HG03432 (cell line): Measurements from ENCODE around the gene RHBDD1.

ENCODE experiments used
- ATAC-seq: cut with Tn5 transposase; IDR thresholded peaks from one replicate; pipeline ENCODE4 v1.9.1; 2021; ENCODE audit warnings: mild to moderate bottlenecking, moderate library complexity; ENCODE audit not compliant: unreplicated experiment

The RHBDD1 gene

GRCh38 chr2:227022608-227023007, 186.8 kb downstream of the RHBDD1 start:
- no peak for ATAC-seq

GRCh38 chr2:227025510-227025909, 189.7 kb downstream of the RHBDD1 start:
- ATAC-seq, result peak; percentile 87

GRCh38 chr2:227029426-227030105, 193.7 kb downstream of the RHBDD1 start:
- ATAC-seq, result no peak

GRCh38 chr2:227030789-227031188, 194.9 kb downstream of the RHBDD1 start:
- no peak for ATAC-seq

- ATAC-seq, result no peak
Measured at GRCh38 chr2:227031379-227031778, 195.5 kb downstream of the RHBDD1 start.

- peak; percentile 74 for ATAC-seq
Measured at GRCh38 chr2:227033471-227034148, 197.8 kb downstream of the RHBDD1 start.

- ATAC-seq, result no peak
Measured at GRCh38 chr2:227035711-227036367, 200.0 kb downstream of the RHBDD1 start.

GRCh38 chr2:227036527-227036926, 200.7 kb downstream of the RHBDD1 start:
- no peak for ATAC-seq

GRCh38 chr2:227038550-227039189, 202.8 kb downstream of the RHBDD1 start:
- ATAC-seq, result no peak

- no peak for ATAC-seq
Measured at GRCh38 chr2:227043981-227044380, 208.1 kb downstream of the RHBDD1 start.
